ENCODE measurements around the gene TGFBR3.

The TGFBR3 gene

GRCh38 chr1:91795591-91796389 is 90.2 kb downstream of the TGFBR3 start:
- Histone ChIP-seq H3K4me1 (ENCODE audit: control insufficient read depth, insufficient read depth, low read length) (peaks cover 74% of the 10 kb centered on the region), H3K9ac (ENCODE audit: low read length) (peak overlapping the region; percentile 83), H3K9me3 (ENCODE audit: control insufficient read depth, low read length) (no peaks in the 10 kb centered on the region), H3K36me3 (ENCODE audit: control insufficient read depth, insufficient read depth, low read length, severe bottlenecking) (peaks cover 21% of the 10 kb centered on the region), H3K4me3 (ENCODE audit: low read length) (peak overlapping the region; percentile 60), H3K27me3 (replicated peaks; ENCODE audit: control insufficient read depth, insufficient read depth, low read length) (no peaks in the 10 kb centered on the region)
- DNase-seq (ENCODE audit: low read depth): peak; percentile 86

GRCh38 chr1:91793877-91794276 is 92.1 kb downstream of the TGFBR3 start:
- H3K4me3 ChIP-seq (ENCODE audit: low read length): no peak overlapping the region
- no peak overlapping the region for H3K9ac ChIP-seq (ENCODE audit: low read length)

DNA sequence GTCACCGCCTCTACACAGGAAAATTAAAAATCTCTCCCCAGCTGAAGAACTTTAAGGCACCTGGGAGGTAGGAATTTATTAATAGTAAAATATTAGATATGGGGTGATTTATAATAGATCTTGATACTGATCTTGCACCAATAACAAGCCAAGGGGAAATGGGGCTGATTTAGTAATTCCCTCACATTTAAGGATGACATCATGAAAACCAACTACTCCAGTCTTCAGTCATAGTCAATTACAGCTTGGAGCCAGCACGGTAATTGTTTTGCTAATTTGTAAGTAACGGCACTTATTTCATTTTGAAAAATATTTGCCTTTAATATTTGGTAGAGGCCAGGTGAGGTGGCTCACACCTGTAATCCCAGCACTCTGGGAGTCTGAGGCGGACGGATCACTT is 92.8 kb downstream of the TGFBR3 start:
- H3K4me3 ChIP-seq (ENCODE audit: low read length): no peak overlapping the region
- no peak for DNase-seq (ENCODE audit: low read depth)
- peaks cover 30% of the 10 kb centered on the region for H3K36me3 ChIP-seq (ENCODE audit: control insufficient read depth, insufficient read depth, low read length, severe bottlenecking)
- H3K9me3 ChIP-seq (ENCODE audit: control insufficient read depth, low read length): no peaks in the 10 kb centered on the region
- peaks cover 63% of the 10 kb centered on the region for H3K4me1 ChIP-seq (ENCODE audit: control insufficient read depth, insufficient read depth, low read length)
- no peaks in the 10 kb centered on the region for H3K27me3 ChIP-seq (replicated peaks; ENCODE audit: control insufficient read depth, insufficient read depth, low read length)
- no peak overlapping the region for H3K9ac ChIP-seq (ENCODE audit: low read length)

More at GRCh38 chr1:91793877-91794276, 92.1 kb downstream of the TGFBR3 start:
- H3K4me1 ChIP-seq (ENCODE audit: control insufficient read depth, insufficient read depth, low read length): peaks cover 63% of the 10 kb centered on the region
- peaks cover 30% of the 10 kb centered on the region for H3K36me3 ChIP-seq (ENCODE audit: control insufficient read depth, insufficient read depth, low read length, severe bottlenecking)
- no peak for DNase-seq (ENCODE audit: low read depth)
- no peaks in the 10 kb centered on the region for H3K9me3 ChIP-seq (ENCODE audit: control insufficient read depth, low read length)
- H3K27me3 ChIP-seq (replicated peaks; ENCODE audit: control insufficient read depth, insufficient read depth, low read length): no peaks in the 10 kb centered on the region

DNA sequence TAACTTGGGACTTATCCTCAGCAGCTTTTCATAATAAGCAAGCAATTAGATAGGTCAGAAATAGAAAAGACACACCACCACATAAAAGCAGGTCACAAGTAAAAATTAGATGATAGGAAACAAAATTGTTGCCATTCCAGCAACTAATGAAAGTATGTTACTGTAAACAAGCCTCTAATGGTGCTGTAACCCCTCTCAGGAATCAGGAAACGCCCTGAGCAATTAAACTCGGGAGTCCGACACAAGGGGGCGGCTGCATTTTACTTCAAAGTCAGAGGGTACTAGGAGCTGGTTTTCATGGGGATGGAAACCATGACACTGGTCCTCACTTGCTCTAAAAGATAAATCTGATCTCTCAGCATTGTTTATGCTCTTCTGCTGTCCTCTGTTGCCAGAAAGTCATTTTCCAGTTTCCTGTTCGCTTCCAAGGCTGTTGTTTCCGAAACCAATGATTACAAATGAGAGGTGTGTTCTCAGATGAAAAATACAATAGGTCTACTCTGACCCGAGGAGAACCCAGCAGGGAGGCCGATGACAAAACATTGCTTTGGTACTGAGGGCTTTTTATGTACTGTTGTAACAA is 93.4 kb downstream of the TGFBR3 start:
- no peak for DNase-seq (ENCODE audit: low read depth)
- no peaks in the 10 kb centered on the region for H3K9me3 ChIP-seq (ENCODE audit: control insufficient read depth, low read length)
- no peaks in the 10 kb centered on the region for H3K27me3 ChIP-seq (replicated peaks; ENCODE audit: control insufficient read depth, insufficient read depth, low read length)
- peaks cover 30% of the 10 kb centered on the region for H3K36me3 ChIP-seq (ENCODE audit: control insufficient read depth, insufficient read depth, low read length, severe bottlenecking)
- H3K4me1 ChIP-seq (ENCODE audit: control insufficient read depth, insufficient read depth, low read length): peaks cover 63% of the 10 kb centered on the region
- H3K9ac ChIP-seq (ENCODE audit: low read length): peak overlapping the region; percentile 24
- H3K4me3 ChIP-seq (ENCODE audit: low read length): peak overlapping the region; percentile 8

- Histone ChIP-seq H3K9ac (ENCODE audit: low read length) (peak overlapping the region; percentile 24), H3K4me3 (ENCODE audit: low read length) (peak overlapping the region; percentile 8), H3K9me3 (ENCODE audit: control insufficient read depth, low read length) (no peaks in the 10 kb centered on the region), H3K27me3 (replicated peaks; ENCODE audit: control insufficient read depth, insufficient read depth, low read length) (no peaks in the 10 kb centered on the region), H3K4me1 (ENCODE audit: control insufficient read depth, insufficient read depth, low read length) (peaks cover 56% of the 10 kb centered on the region), H3K36me3 (ENCODE audit: control insufficient read depth, insufficient read depth, low read length, severe bottlenecking) (peaks cover 31% of the 10 kb centered on the region)
- no peak for DNase-seq (ENCODE audit: low read depth)
These were observed 94.1 kb downstream of the TGFBR3 start for GRCh38 chr1:91791691-91792488.

DNA sequence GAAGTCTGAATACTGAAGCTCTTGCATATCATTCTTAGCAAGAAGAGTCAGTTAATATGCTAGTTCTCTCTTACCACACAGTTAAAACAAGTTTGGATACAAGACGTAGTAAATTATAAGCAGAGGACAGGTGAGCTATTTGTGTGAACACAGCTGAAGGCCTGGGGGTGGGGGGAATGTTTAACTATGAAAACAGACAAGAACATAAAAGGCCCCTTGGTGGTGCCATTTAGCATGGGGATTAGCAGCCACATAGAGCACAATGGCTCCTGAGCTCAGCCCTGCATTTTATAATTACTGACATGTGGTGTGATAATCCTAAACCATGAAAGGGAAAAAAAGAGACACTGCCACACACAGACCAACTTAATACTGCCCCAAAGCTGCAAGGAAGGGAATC is 94.8 kb downstream of the TGFBR3 start:
- no peaks in the 10 kb centered on the region for H3K9me3 ChIP-seq (ENCODE audit: control insufficient read depth, low read length)
- H3K9ac ChIP-seq (ENCODE audit: low read length): no peak overlapping the region
- DNase-seq (ENCODE audit: low read depth): no peak
- no peaks in the 10 kb centered on the region for H3K27me3 ChIP-seq (replicated peaks; ENCODE audit: control insufficient read depth, insufficient read depth, low read length)
- H3K4me1 ChIP-seq (ENCODE audit: control insufficient read depth, insufficient read depth, low read length): peaks cover 54% of the 10 kb centered on the region
- no peak overlapping the region for H3K4me3 ChIP-seq (ENCODE audit: low read length)
- peaks cover 25% of the 10 kb centered on the region for H3K36me3 ChIP-seq (ENCODE audit: control insufficient read depth, insufficient read depth, low read length, severe bottlenecking)

DNA sequence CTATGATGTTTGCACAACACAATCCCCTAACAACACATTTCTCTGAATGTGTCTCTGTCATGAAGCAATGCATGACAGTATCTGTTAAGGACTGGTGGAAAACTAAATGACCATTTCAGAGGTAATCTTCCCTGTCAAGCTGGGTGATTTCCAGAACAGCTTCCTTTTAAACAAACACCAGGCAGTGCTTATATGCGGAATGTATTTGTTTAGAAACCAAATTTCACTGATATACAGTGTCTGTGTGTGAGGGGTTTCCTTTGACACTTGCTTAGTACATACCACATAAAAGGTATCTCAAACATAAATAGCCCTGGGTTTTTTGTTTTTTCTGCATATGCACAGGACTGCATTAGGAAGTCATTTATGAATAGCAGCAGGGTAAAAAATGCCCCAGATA is 95.6 kb downstream of the TGFBR3 start:
- H3K9me3 ChIP-seq (ENCODE audit: control insufficient read depth, low read length): no peaks in the 10 kb centered on the region
- H3K9ac ChIP-seq (ENCODE audit: low read length): no peak overlapping the region
- peaks cover 48% of the 10 kb centered on the region for H3K4me1 ChIP-seq (ENCODE audit: control insufficient read depth, insufficient read depth, low read length)
- H3K36me3 ChIP-seq (ENCODE audit: control insufficient read depth, insufficient read depth, low read length, severe bottlenecking): peaks cover 26% of the 10 kb centered on the region
- no peaks in the 10 kb centered on the region for H3K27me3 ChIP-seq (replicated peaks; ENCODE audit: control insufficient read depth, insufficient read depth, low read length)
- H3K4me3 ChIP-seq (ENCODE audit: low read length): no peak overlapping the region
- DNase-seq (ENCODE audit: low read depth): no peak

GRCh38 chr1:91789273-91789997 is 96.5 kb downstream of the TGFBR3 start:
- Histone ChIP-seq H3K4me1 (ENCODE audit: control insufficient read depth, insufficient read depth, low read length) (peaks cover 48% of the 10 kb centered on the region), H3K27me3 (replicated peaks; ENCODE audit: control insufficient read depth, insufficient read depth, low read length) (no peaks in the 10 kb centered on the region), H3K9me3 (ENCODE audit: control insufficient read depth, low read length) (no peaks in the 10 kb centered on the region), H3K4me3 (ENCODE audit: low read length) (no peak overlapping the region), H3K9ac (ENCODE audit: low read length) (peak overlapping the region; percentile 36), H3K36me3 (ENCODE audit: control insufficient read depth, insufficient read depth, low read length, severe bottlenecking) (peaks cover 27% of the 10 kb centered on the region)
- no peak for DNase-seq (ENCODE audit: low read depth)

DNA sequence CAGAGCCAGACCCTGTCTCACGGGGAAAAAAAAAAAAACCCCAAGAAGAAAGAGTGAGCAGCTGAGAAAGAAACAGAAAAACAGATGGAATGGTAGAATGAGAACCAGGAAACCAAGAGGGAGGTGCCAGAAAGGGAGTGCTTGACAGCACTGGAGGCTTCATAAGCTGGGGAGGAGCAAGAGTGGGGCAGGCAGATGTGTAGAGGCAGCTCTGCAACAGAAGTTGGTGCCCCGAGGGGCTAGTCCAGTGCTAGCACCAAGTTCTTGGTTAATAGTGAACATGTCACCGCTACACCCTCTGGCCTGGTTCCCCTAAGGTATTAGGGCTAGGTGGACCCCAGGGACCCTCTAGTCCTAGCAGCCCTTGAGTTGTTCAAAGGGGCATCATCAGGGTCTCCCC is 98.0 kb downstream of the TGFBR3 start:
- Histone ChIP-seq H3K4me3 (ENCODE audit: low read length) (no peak overlapping the region), H3K4me1 (ENCODE audit: control insufficient read depth, insufficient read depth, low read length) (peaks cover 56% of the 10 kb centered on the region), H3K36me3 (ENCODE audit: control insufficient read depth, insufficient read depth, low read length, severe bottlenecking) (peaks cover 29% of the 10 kb centered on the region), H3K27me3 (replicated peaks; ENCODE audit: control insufficient read depth, insufficient read depth, low read length) (no peaks in the 10 kb centered on the region), H3K9me3 (ENCODE audit: control insufficient read depth, low read length) (no peaks in the 10 kb centered on the region), H3K9ac (ENCODE audit: low read length) (no peak overlapping the region)
- no peak for DNase-seq (ENCODE audit: low read depth)

- peak overlapping the region; percentile 36 for H3K4me3 ChIP-seq (ENCODE audit: low read length)
- no peak for DNase-seq (ENCODE audit: low read depth)
- peak overlapping the region; percentile 62 for H3K9ac ChIP-seq (ENCODE audit: low read length)
- H3K9me3 ChIP-seq (ENCODE audit: control insufficient read depth, low read length): no peaks in the 10 kb centered on the region
- no peaks in the 10 kb centered on the region for H3K27me3 ChIP-seq (replicated peaks; ENCODE audit: control insufficient read depth, insufficient read depth, low read length)
- peaks cover 30% of the 10 kb centered on the region for H3K36me3 ChIP-seq (ENCODE audit: control insufficient read depth, insufficient read depth, low read length, severe bottlenecking)
- H3K4me1 ChIP-seq (ENCODE audit: control insufficient read depth, insufficient read depth, low read length): peaks cover 70% of the 10 kb centered on the region
These were observed 101.3 kb downstream of the TGFBR3 start for GRCh38 chr1:91784616-91785015.

- H3K36me3 ChIP-seq (ENCODE audit: control insufficient read depth, insufficient read depth, low read length, severe bottlenecking): peaks cover 28% of the 10 kb centered on the region
- no peaks in the 10 kb centered on the region for H3K27me3 ChIP-seq (replicated peaks; ENCODE audit: control insufficient read depth, insufficient read depth, low read length)
- peaks cover 74% of the 10 kb centered on the region for H3K4me1 ChIP-seq (ENCODE audit: control insufficient read depth, insufficient read depth, low read length)
- DNase-seq (ENCODE audit: low read depth): no peak
- H3K9me3 ChIP-seq (ENCODE audit: control insufficient read depth, low read length): no peaks in the 10 kb centered on the region
- peak overlapping the region; percentile 36 for H3K4me3 ChIP-seq (ENCODE audit: low read length)
- peak overlapping the region; percentile 62 for H3K9ac ChIP-seq (ENCODE audit: low read length)
These were observed 101.8 kb downstream of the TGFBR3 start for GRCh38 chr1:91784191-91784590.
